HUES6 (cell line): ENCODE results near the gene GTF2A1L.
"Not testable (repeated sequence)": the region's sequence is repeated elsewhere in the genome, so short reads cannot be mapped to it uniquely, and the experiment has no call there.

Experiments used
- H3K27ac ChIP-seq: 2 replicates; pipeline ENCODE4 v1.7.0; 2013; ENCODE audit warnings: low read depth, mild to moderate bottlenecking, low read length, inconsistent platforms
- H3K27me3 ChIP-seq: 2 replicates; pipeline ENCODE4 v1.6.1; 2013; ENCODE audit warnings: low read length; ENCODE audit not compliant: control insufficient read depth, insufficient read depth
- H3K36me3 ChIP-seq: 2 replicates; pipeline ENCODE4 v1.6.1; 2013; ENCODE audit warnings: low read length; ENCODE audit not compliant: control insufficient read depth, insufficient read depth
- H3K4me1 ChIP-seq: 2 replicates; pipeline ENCODE4 v1.6.1; 2013; ENCODE audit warnings: low read length; ENCODE audit not compliant: control insufficient read depth, insufficient read depth
- H3K4me3 ChIP-seq: 2 replicates; pipeline ENCODE4 v1.5.1; 2013; ENCODE audit warnings: low read depth, low read length
- H3K9ac ChIP-seq: one replicate; pipeline ENCODE4 v1.6.1; 2013; ENCODE audit warnings: mild to moderate bottlenecking, low read length
- H3K9me3 ChIP-seq: 2 replicates; pipeline ENCODE4 v1.6.1; 2013; ENCODE audit warnings: low read depth, low read length; ENCODE audit not compliant: control insufficient read depth, insufficient read depth

The GTF2A1L gene

DNA sequence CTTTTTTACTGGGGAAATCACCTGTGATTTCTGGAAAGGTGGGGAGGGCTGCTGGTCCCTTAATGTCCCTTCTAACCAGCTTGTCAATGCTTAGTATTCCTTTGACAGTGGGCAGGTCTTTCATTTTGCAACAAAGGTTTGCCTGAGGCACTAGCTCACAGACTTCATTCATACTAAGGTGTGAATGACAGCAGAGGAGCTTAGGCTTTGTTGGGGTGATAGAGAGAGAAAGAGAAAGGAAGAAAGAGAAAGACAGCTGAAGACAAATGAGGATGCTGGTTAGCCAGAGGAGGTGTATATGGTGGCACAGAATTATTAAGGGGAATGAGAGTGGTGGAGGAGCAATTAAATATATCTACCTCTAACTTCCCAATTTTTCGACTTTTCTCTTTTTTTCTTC, 28.9 kb upstream of the GTF2A1L start:
- Histone ChIP-seq H3K9me3 (no peaks in the 10 kb centered on the region), H3K4me3 (no peak overlapping the region), H3K27me3 (no peaks in the 10 kb centered on the region), H3K27ac (no peak overlapping the region), H3K4me1 (peaks cover 17% of the 10 kb centered on the region), H3K9ac (no peak overlapping the region), H3K36me3 (no peaks in the 10 kb centered on the region)

DNA sequence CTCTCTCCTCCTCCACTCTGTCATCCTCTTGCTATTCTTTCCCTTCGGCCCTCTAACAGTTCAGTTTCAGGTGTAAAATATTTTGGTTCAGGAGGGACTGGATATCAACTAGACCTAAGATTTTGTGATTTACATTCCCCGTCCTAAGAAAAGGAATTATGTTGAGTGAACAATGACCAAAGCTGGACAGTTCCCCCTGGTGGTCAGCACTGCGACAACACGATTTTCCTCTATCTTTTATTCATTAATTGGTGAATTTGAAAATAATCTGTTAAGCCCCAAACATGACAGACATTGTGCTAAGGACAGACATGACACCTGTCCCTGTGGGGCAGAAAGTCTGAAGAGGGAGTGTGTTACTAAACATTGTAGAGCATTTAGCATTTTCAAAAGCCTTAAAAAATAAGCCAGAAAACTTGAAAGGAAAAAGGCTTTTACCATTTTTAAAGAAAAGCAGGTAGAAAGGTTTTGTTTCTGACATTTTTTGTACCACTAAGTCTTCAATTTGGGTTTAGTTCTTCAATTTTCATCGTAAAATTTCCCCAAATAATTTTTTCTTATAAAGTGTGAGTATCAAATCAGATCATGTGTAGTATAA, 28.4 kb upstream of the GTF2A1L start:
- Histone ChIP-seq H3K9me3 (no peaks in the 10 kb centered on the region), H3K27ac (no peak overlapping the region), H3K4me1 (peaks cover 17% of the 10 kb centered on the region), H3K27me3 (no peaks in the 10 kb centered on the region), H3K4me3 (no peak overlapping the region), H3K36me3 (no peaks in the 10 kb centered on the region), H3K9ac (no peak overlapping the region)

GRCh38 chr2:48590017-48590416, 27.6 kb upstream of the GTF2A1L start:
- no peaks in the 10 kb centered on the region for H3K27me3 ChIP-seq

GRCh38 chr2:48592067-48592466, 25.6 kb upstream of the GTF2A1L start:
- no peak overlapping the region for H3K27ac ChIP-seq
- H3K9ac ChIP-seq = no peak overlapping the region
- H3K4me3 ChIP-seq = no peak overlapping the region
- no peaks in the 10 kb centered on the region for H3K36me3 ChIP-seq
- no peaks in the 10 kb centered on the region for H3K9me3 ChIP-seq
- H3K27me3 ChIP-seq = no peaks in the 10 kb centered on the region
- peaks cover 3% of the 10 kb centered on the region; the same call in 1 of the 2 replicates for H3K4me1 ChIP-seq

More at GRCh38 chr2:48590017-48590416, 27.6 kb upstream of the GTF2A1L start:
- H3K36me3 ChIP-seq = no peaks in the 10 kb centered on the region
- no peak overlapping the region for H3K27ac ChIP-seq
- no peaks in the 10 kb centered on the region for H3K9me3 ChIP-seq
- H3K4me3 ChIP-seq = no peak overlapping the region
- peaks cover 17% of the 10 kb centered on the region for H3K4me1 ChIP-seq
- no peak overlapping the region for H3K9ac ChIP-seq

DNA sequence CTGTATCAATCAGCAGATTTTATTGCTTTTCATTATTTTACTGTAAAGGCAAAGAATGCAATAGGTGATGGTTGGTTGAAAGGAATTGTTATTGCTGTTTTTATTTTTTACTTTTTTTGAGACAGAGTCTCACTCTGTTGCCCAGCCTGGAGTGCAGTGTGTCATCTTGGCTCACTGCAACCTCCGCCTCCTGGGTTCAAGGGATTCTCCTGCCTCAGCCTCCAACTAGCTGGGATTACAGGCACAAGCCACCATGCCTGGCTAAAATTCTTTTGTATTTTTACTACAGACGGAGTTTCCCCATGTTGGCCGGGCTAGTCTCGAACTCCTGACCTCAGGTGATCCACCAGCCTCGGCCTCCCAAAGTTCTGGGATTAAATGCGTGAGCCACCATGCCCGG, 20.9 kb upstream of the GTF2A1L start:
- not testable (repeated sequence) for H3K9me3 ChIP-seq, H3K4me3 ChIP-seq, H3K4me1 ChIP-seq, H3K27me3 ChIP-seq, H3K36me3 ChIP-seq, H3K27ac ChIP-seq, H3K9ac ChIP-seq

GRCh38 chr2:48597492-48597891, 20.2 kb upstream of the GTF2A1L start:
- Histone ChIP-seq H3K27ac (no peak overlapping the region), H3K9me3 (no peaks in the 10 kb centered on the region), H3K4me3 (no peak overlapping the region), H3K9ac (no peak overlapping the region), H3K36me3 (no peaks in the 10 kb centered on the region; the same call in 1 of the 2 replicates), H3K27me3 (no peaks in the 10 kb centered on the region), H3K4me1 (no peaks in the 10 kb centered on the region)

DNA sequence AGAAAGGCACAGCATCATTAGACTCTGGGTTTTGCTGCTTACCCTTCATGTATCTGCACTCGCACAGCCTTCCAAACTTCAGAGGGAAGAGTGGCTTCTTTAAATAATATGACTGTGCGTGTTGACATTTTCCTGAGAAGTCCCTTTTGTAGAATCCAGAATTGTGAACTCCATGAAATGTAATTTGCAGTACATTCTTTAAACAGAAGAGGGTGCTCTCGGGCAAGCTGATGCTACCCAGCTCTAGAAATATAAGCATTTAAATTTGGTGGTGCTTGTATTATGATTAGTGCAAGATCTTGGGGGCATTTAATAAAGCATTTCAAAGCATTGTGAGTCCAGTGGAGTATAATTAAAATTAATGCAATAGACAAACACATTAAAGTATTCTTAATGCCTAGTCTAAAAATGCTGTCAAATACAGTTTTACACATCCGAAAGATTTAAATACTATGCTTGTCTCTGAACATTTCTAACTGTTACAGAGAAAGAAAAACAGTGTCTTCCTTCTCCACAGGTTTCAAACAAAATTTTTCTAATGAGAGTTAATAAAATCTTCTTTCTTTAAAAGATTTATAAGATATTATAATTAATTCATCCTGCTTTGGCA, 17.3 kb upstream of the GTF2A1L start:
- Histone ChIP-seq H3K27me3 (no peaks in the 10 kb centered on the region), H3K9ac (no peak overlapping the region), H3K4me3 (no peak overlapping the region), H3K27ac (no peak overlapping the region), H3K9me3 (no peaks in the 10 kb centered on the region), H3K36me3 (no peaks in the 10 kb centered on the region; the same call in 1 of the 2 replicates), H3K4me1 (no peaks in the 10 kb centered on the region)

DNA sequence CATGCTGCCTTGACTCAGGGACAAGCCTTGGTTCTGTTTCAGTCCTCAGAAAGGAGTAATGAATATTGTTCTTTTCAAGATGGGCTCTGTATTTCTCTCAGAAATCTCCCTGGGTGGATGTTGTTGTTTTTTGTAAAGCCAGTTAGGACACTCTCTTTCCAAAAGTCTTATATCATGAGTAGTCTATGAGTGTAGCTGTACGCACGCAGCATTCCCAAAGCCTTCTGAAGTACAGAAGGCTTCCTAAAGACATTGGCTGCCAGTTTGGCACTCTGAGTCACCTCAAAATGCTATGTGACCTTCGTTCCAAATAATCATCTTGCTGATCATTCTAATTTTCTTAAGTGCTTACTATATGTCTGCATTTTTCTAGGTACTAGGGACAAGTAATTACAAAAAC, 16.7 kb upstream of the GTF2A1L start:
- Histone ChIP-seq H3K4me3 (no peak overlapping the region), H3K27ac (no peak overlapping the region), H3K9me3 (no peaks in the 10 kb centered on the region), H3K27me3 (no peaks in the 10 kb centered on the region), H3K36me3 (no peaks in the 10 kb centered on the region; the same call in 1 of the 2 replicates), H3K4me1 (no peaks in the 10 kb centered on the region), H3K9ac (no peak overlapping the region)

- no peaks in the 10 kb centered on the region for H3K4me1 ChIP-seq
- H3K4me3 ChIP-seq = no peak overlapping the region
- H3K27me3 ChIP-seq = no peaks in the 10 kb centered on the region
- H3K9me3 ChIP-seq = no peaks in the 10 kb centered on the region
- no peak overlapping the region for H3K9ac ChIP-seq
- no peak overlapping the region for H3K27ac ChIP-seq
- no peaks in the 10 kb centered on the region; the same call in 1 of the 2 replicates for H3K36me3 ChIP-seq
Observed at GRCh38 chr2:48601349-48601748, 16.3 kb upstream of the GTF2A1L start.

GRCh38 chr2:48605482-48606175, 12.0 kb upstream of the GTF2A1L start:
- no peak overlapping the region for H3K4me3 ChIP-seq
- no peaks in the 10 kb centered on the region for H3K27me3 ChIP-seq
- no peaks in the 10 kb centered on the region for H3K9me3 ChIP-seq
- no peak overlapping the region for H3K27ac ChIP-seq
- no peaks in the 10 kb centered on the region for H3K36me3 ChIP-seq
- 0 out of 2 replicates have a peak, but pooled peaks cover 4% of the 10 kb centered on the region for H3K4me1 ChIP-seq
- no peak overlapping the region for H3K9ac ChIP-seq

GRCh38 chr2:48607307-48608014, 10.2 kb upstream of the GTF2A1L start:
- Histone ChIP-seq H3K27me3 (no peaks in the 10 kb centered on the region), H3K9ac (no peak overlapping the region)

More at GRCh38 chr2:48607307-48608014, 10.2 kb upstream of the GTF2A1L start:
- Histone ChIP-seq H3K27ac (no peak overlapping the region), H3K9me3 (no peaks in the 10 kb centered on the region), H3K4me1 (0 out of 2 replicates have a peak, but pooled peaks cover 4% of the 10 kb centered on the region), H3K36me3 (no peaks in the 10 kb centered on the region), H3K4me3 (no peak overlapping the region)
